Skeletal muscle tissue (tissue), 4 donors: ENCODE results near the gene PIK3AP1. TPM values are rescaled to one million over a fixed set of nuclear protein-coding genes. Genes with fewer than 3 reads are reported as not detected.
A peak's percentile ranks its signal among the peaks of the same experiment; 100 is the strongest.

Experiments used
- H3K27ac ChIP-seq: one replicate; pipeline ENCODE4 v1.7.0; 2013; ENCODE audit warnings: mild to moderate bottlenecking, low read depth, low read length, inconsistent platforms
- H3K27me3 ChIP-seq, 3 donors: one replicate each; pipeline ENCODE4 v1.7.0; 2013; ENCODE audit warnings: low read length in 3 of 3; ENCODE audit not compliant: control insufficient read depth in 3 of 3, insufficient read depth in 3 of 3
- H3K36me3 ChIP-seq, 3 donors: one replicate each; pipeline ENCODE4 v1.7.0; 2013; ENCODE audit warnings: low read length in 3 of 3; ENCODE audit not compliant: control insufficient read depth in 3 of 3, insufficient read depth in 3 of 3
- H3K4me1 ChIP-seq, 3 donors: one replicate each; pipeline ENCODE4 v1.7.0; 2013; ENCODE audit warnings: low read length in 3 of 3, mild to moderate bottlenecking in 3 of 3; ENCODE audit not compliant: control insufficient read depth in 3 of 3, insufficient read depth in 3 of 3
- H3K4me3 ChIP-seq, 3 donors: one replicate each; pipeline ENCODE4 v1.7.0; 2013; ENCODE audit warnings: low read length in 3 of 3
- H3K9ac ChIP-seq, 3 donors: one replicate each; pipeline ENCODE4 v1.7.0; 2013; ENCODE audit warnings: low read length in 3 of 3, mild to moderate bottlenecking in 3 of 3, moderate library complexity in 2 of 3, low read depth in 1 of 3
- H3K9me3 ChIP-seq, 3 donors: one replicate each; pipeline ENCODE4 v1.7.0; 2013; ENCODE audit warnings: low read length in 3 of 3; ENCODE audit not compliant: control insufficient read depth in 3 of 3
- total RNA-seq: library from RNA; depleted of rRNA; stranded (reverse); fragments of >200 nt; gene quantifications from one replicate; pipeline ENCODE4 v1.2.3, GENCODE V29; 2014
- donor health status: Osteomylitis.

PIK3AP1 gene
- total RNA-seq, 1 donor from 2014 or later = 6.3 TPM

GRCh38 chr10:96647466-96647865 is 72.8 kb downstream of the PIK3AP1 start:
- Histone ChIP-seq H3K9me3 (no peaks in the 10 kb centered on the region), H3K36me3 (peaks cover 0 to 2% (median 0%) of the 10 kb centered on the region in 3 donors), H3K27ac (no peak overlapping the region), H3K4me1 (no peaks in the 10 kb centered on the region), H3K27me3 (peaks cover 0 to 2% (median 0%) of the 10 kb centered on the region in 3 donors), H3K4me3 (no peak overlapping the region), H3K9ac (no peak overlapping the region)

DNA sequence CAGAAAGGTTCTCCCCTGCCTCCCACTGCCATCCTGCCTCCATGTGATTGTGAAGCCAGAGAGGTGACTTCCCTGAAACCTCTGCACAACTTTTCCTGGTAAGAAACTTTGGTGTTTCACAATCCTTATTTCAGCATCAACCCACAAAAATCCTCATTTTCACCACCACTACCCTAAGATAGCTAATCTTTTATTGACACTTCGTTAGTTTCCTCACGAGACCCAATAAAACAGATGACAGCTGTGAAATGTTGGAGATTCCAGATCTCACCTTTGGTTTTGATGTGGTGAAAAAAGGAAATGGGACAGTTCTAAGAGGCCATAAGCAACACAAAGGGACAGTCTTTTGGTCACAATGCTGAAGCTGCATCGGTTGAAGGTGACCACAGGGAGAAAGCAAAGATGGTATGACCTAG is 73.6 kb downstream of the PIK3AP1 start:
- Histone ChIP-seq H3K27me3 (peaks cover 0 to 2% (median 0%) of the 10 kb centered on the region in 3 donors), H3K4me3 (no peak overlapping the region), H3K27ac (no peak overlapping the region), H3K4me1 (no peaks in the 10 kb centered on the region), H3K9ac (no peak overlapping the region), H3K9me3 (no peaks in the 10 kb centered on the region), H3K36me3 (peaks cover 0 to 2% (median 0%) of the 10 kb centered on the region in 3 donors)

DNA sequence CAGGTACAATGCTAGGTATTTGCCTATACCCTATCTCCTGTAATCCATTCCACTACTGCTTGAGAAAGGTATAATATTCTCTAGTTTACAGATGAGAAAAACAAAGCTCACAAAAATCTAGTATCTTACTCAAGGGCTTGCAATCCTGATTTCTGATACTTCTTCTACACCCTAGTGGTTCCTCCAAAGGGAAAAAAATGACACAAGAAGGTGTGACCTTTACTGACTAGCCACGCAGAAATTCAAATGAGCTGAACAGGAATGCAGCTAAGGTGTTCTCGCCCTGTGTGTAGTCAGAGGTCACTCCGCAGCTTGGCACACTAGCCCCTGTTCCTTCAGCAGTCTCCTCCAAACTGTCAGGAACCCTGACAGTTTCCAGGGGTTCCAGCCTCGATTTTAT is 74.0 kb downstream of the PIK3AP1 start:
- Histone ChIP-seq H3K27ac (no peak overlapping the region), H3K9ac (no peak overlapping the region), H3K36me3 (peaks cover 0 to 2% (median 0%) of the 10 kb centered on the region in 3 donors), H3K4me1 (no peaks in the 10 kb centered on the region), H3K27me3 (peaks cover 0 to 2% (median 0%) of the 10 kb centered on the region in 3 donors), H3K9me3 (no peaks in the 10 kb centered on the region), H3K4me3 (no peak overlapping the region)

GRCh38 chr10:96645191-96645721 is 75.1 kb downstream of the PIK3AP1 start:
- Histone ChIP-seq H3K27ac (peak overlapping the region; percentile 45), H3K27me3 (peaks cover 0 to 2% (median 0%) of the 10 kb centered on the region in 3 donors), H3K4me1 (no peaks in the 10 kb centered on the region), H3K9ac (no peak overlapping the region), H3K4me3 (no peak overlapping the region), H3K9me3 (no peaks in the 10 kb centered on the region), H3K36me3 (peaks cover 0 to under 1% (median 0%) of the 10 kb centered on the region in 3 donors)

GRCh38 chr10:96643920-96644319 is 76.4 kb downstream of the PIK3AP1 start:
- Histone ChIP-seq H3K27ac (no peak overlapping the region), H3K9ac (no peak overlapping the region), H3K36me3 (no peaks in the 10 kb centered on the region), H3K27me3 (peaks cover 0 to 2% (median 0%) of the 10 kb centered on the region in 3 donors), H3K4me3 (no peak overlapping the region), H3K9me3 (no peaks in the 10 kb centered on the region), H3K4me1 (no peaks in the 10 kb centered on the region)

GRCh38 chr10:96642973-96643372 is 77.3 kb downstream of the PIK3AP1 start:
- Histone ChIP-seq H3K9me3 (no peaks in the 10 kb centered on the region), H3K4me3 (no peak overlapping the region), H3K4me1 (no peaks in the 10 kb centered on the region), H3K36me3 (no peaks in the 10 kb centered on the region), H3K27ac (no peak overlapping the region), H3K27me3 (peaks cover 0 to 3% (median 0%) of the 10 kb centered on the region in 3 donors), H3K9ac (no peak overlapping the region)

DNA sequence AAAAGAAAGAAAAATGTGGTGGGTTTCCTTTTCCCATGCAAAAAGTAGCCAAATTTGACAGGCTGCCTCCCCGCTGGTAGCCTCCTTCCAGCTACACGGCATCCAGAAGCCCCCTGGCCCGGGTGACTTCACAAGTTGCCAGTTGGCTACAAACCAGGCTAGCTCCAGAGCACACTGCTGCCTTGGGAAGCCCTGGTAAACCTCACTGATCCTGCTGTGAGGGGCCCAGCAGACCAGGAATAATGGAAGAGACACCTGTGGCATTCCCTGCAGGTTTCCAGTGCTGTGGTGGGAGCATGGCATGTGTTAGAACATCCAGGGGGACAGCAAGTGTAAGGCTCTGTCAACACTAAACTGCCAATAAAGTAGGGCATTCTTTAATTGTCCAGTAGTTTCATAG is 77.8 kb downstream of the PIK3AP1 start:
- H3K27me3 ChIP-seq = peaks cover 0 to 3% (median 0%) of the 10 kb centered on the region in 3 donors
- no peaks in the 10 kb centered on the region for H3K36me3 ChIP-seq
- H3K9me3 ChIP-seq = no peaks in the 10 kb centered on the region
- no peaks in the 10 kb centered on the region for H3K4me1 ChIP-seq
- no peak overlapping the region for H3K9ac ChIP-seq
- no peak overlapping the region for H3K27ac ChIP-seq
- no peak overlapping the region for H3K4me3 ChIP-seq

DNA sequence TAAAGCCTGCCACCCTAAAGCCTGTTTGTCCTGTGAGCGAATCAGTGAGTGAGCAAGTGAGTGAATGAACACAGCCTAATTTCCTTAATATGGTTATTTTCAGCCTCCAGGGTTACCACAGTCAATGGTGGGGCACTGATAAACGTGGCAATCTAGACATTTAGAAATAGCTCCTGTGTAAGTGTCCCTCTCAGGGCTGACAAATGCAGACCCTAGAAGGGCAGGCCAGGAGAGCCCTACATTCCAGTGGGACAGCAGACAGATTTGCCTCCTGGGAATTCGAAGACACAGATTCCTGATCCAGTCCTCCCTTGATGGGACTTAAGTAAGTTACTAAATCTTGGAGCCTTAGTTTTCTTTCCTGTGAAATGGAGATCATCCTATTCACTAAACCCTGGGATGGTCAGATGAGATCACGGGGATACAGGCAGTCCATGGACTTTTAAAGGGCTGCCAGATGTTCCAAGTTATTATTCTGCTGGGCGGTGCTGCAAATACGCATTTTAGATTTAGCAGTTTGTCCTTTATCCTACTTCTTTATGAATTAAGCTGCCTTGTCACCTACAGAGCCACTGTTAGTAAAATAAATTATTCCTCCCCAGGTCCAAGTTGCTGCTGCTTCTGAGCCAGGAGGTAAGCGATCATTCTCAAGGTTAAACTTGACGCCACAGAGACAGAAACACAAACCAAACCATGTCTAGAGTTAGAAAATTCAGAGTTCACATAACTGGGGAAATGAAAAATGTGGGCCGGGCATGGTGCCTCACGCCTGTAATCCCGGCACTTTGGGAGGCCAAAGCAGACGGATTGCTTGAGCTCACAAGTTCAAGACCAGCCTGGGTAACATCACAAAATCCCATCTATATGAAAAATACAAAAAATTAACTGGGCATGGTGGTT is 78.7 kb downstream of the PIK3AP1 start:
- no peak overlapping the region for H3K9ac ChIP-seq
- no peaks in the 10 kb centered on the region for H3K4me1 ChIP-seq
- H3K27ac ChIP-seq = no peak overlapping the region
- H3K9me3 ChIP-seq = no peaks in the 10 kb centered on the region
- no peak overlapping the region for H3K4me3 ChIP-seq
- no peaks in the 10 kb centered on the region for H3K36me3 ChIP-seq
- peaks cover 0 to 3% (median 0%) of the 10 kb centered on the region in 3 donors for H3K27me3 ChIP-seq

DNA sequence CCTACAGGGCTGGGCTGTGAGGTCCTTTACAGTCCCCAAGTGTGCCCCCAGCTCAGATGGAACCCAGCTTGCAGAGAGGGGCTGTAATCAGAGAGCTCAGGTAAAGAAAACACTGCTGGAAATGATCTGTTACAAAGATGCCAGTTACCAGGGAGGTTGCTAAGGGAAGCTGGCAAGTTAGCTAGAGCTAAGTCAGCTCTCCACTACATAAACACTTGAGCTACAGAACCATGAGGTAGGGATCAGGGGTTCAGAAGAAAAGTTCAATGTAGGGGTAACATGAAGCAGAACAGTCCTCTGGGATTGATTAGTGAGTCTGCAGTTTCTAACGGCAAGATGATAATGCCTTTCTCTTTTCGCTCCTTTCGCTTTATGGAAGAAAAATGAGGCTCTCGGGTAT is 80.4 kb downstream of the PIK3AP1 start:
- H3K36me3 ChIP-seq = no peaks in the 10 kb centered on the region
- H3K9ac ChIP-seq = no peak overlapping the region
- no peaks in the 10 kb centered on the region for H3K9me3 ChIP-seq
- no peak overlapping the region for H3K4me3 ChIP-seq
- no peak overlapping the region for H3K27ac ChIP-seq
- H3K27me3 ChIP-seq = peaks cover 0 to 3% (median 0%) of the 10 kb centered on the region in 3 donors
- H3K4me1 ChIP-seq = no peaks in the 10 kb centered on the region

- Histone ChIP-seq H3K9ac (no peak overlapping the region), H3K27me3 (peaks cover 0 to 3% (median 0%) of the 10 kb centered on the region in 3 donors), H3K4me3 (no peak overlapping the region), H3K27ac (no peak overlapping the region), H3K4me1 (no peaks in the 10 kb centered on the region), H3K36me3 (no peaks in the 10 kb centered on the region), H3K9me3 (no peaks in the 10 kb centered on the region)
These were observed 81.6 kb downstream of the PIK3AP1 start for GRCh38 chr10:96638696-96639095.
